PC-3 (cell line): ENCODE data around the gene UAP1. TPM values are rescaled to one million over a fixed set of nuclear protein-coding genes. Genes with fewer than 3 reads are reported as not detected.

ENCODE experiments used
- ATAC-seq: fragments of 200-7000 bp; cut with Tn5 transposase; 2 replicates; pipeline ENCODE4 v1.9.1; 2020; ENCODE audit warnings: mild to moderate bottlenecking, moderate library complexity
- BruUV-seq: library from RNA; stranded (reverse); fragments of 400-500 nt; replicated peaks from 2 replicates; lab custom pipeline; 2021; lab: Mats Ljungman, UMichigan
- CTCF ChIA-PET: fragments of 300-600 bp; sonication (Branson Sonifier 250); formaldehyde crosslinking; loops from one replicate; lab custom pipeline; 2022; ENCODE audit warnings: antibody characterized with exemption; lab: Charles Lee
- POLR2A ChIA-PET: fragments of 300-600 bp; sonication (Branson Sonifier 250); formaldehyde crosslinking; loops from one replicate; lab custom pipeline; 2022; ENCODE audit warnings: antibody characterized with exemption; ENCODE audit not compliant: unreplicated experiment; lab: Charles Lee
- DNase-seq: peaks from one replicate; pipeline ENCODE4 v3.0.0-alpha.2; 2015
- H2AFZ ChIP-seq: fragments of 300-600 bp; sonication (generic); 2 replicates; pipeline ENCODE4 v1.6.0; 2016; ENCODE audit warnings: antibody characterized with exemption, low read length
- H3F3A ChIP-seq: fragments of 300-600 bp; sonication (generic); one replicate; pipeline ENCODE4 v1.6.0; 2017; ENCODE audit warnings: antibody characterized with exemption, low read length, control low read depth, mild to moderate bottlenecking; ENCODE audit not compliant: unreplicated experiment
- H3K27ac ChIP-seq: fragments of 300-600 bp; sonication (generic); 2 replicates; pipeline ENCODE4 v1.5.1; 2016; ENCODE audit warnings: mild to moderate bottlenecking, low read length
- H3K27me3 ChIP-seq: fragments of 300-600 bp; sonication (generic); 2 replicates; pipeline ENCODE4 v1.6.1; 2016; ENCODE audit warnings: low read length, mixed read lengths
- H3K36me3 ChIP-seq: fragments of 300-600 bp; sonication (generic); 2 replicates; pipeline ENCODE4 v1.6.1; 2016; ENCODE audit warnings: low read depth, mixed run types, low read length, mixed read lengths
- H3K4me1 ChIP-seq: fragments of 300-600 bp; sonication (generic); 2 replicates; pipeline ENCODE4 v1.5.1; 2016; ENCODE audit warnings: low read length; ENCODE audit not compliant: insufficient read depth
- H3K4me2 ChIP-seq: fragments of 300-600 bp; sonication (generic); 2 replicates; pipeline ENCODE4 v1.6.0; 2016; ENCODE audit warnings: low read length
- H3K4me3 ChIP-seq: fragments of 300-600 bp; sonication (generic); 2 replicates; pipeline ENCODE4 v1.5.1; 2016; ENCODE audit warnings: mild to moderate bottlenecking, low read length, mixed read lengths
- H3K79me2 ChIP-seq: fragments of 300-600 bp; sonication (generic); 2 replicates; pipeline ENCODE4 v1.6.1; 2017; ENCODE audit warnings: low read length, mixed read lengths
- H3K9ac ChIP-seq: fragments of 300-600 bp; sonication (generic); 2 replicates; pipeline ENCODE4 v1.6.0; 2016; ENCODE audit warnings: mild to moderate bottlenecking, low read length
- H3K9me2 ChIP-seq: fragments of 300-600 bp; sonication (generic); replicated peaks from 2 replicates; pipeline ENCODE4 v1.6.1; 2016; ENCODE audit warnings: mixed run types, low read length, mixed read lengths
- H3K9me3 ChIP-seq: fragments of 300-600 bp; sonication (generic); 2 replicates; pipeline ENCODE4 v1.6.1; 2016; ENCODE audit warnings: low read length, mixed read lengths
- H4K20me1 ChIP-seq: fragments of 300-600 bp; sonication (generic); 2 replicates; pipeline ENCODE4 v1.6.1; 2016; ENCODE audit warnings: low read length, mixed read lengths
- CTCF ChIP-seq: fragments of 300-600 bp; sonication (generic); conservative IDR thresholded peaks from 2 replicates; pipeline ENCODE4 v1.5.1; 2017; ENCODE audit warnings: antibody characterized with exemption, low read depth, mild to moderate bottlenecking, low read length
- EZH2 ChIP-seq: fragments of 300-600 bp; sonication (generic); IDR thresholded peaks from one replicate; pipeline ENCODE4 v1.6.1; 2017; ENCODE audit warnings: antibody characterized with exemption, mild to moderate bottlenecking, low read length; ENCODE audit not compliant: unreplicated experiment
- EZH2phosphoT487 ChIP-seq: fragments of 300-600 bp; sonication (generic); IDR thresholded peaks from 2 replicates; pipeline ENCODE4 v1.6.1; 2018; ENCODE audit warnings: mild to moderate bottlenecking, antibody characterized with exemption, low read length, borderline replicate concordance
- intact Hi-C: fragments of 100-400 bp; cut with micrococcal nuclease; formaldehyde crosslinking; loops from 2 replicates; pipeline ENCODE4 v1.9.0; 2023
- total RNA-seq: library from RNA; depleted of rRNA; stranded (reverse); fragments of >200 nt; gene quantifications from 2 replicates; pipeline ENCODE4 v1.2.3, GENCODE V29; 2014

Gene UAP1
- total RNA-seq, 1 experiment from 2014 or later: 118 TPM

GRCh38 chr1:162627662-162628296, 66.3 kb downstream of the UAP1 start:
- POLR2A ChIA-PET: no interaction called here
- H3K79me2 ChIP-seq: no peaks in the 10 kb centered on the region
- H3K4me1 ChIP-seq: no peaks in the 10 kb centered on the region
- no peaks in the 10 kb centered on the region for H4K20me1 ChIP-seq
- H2AFZ ChIP-seq: peak overlapping the region; percentile 16; the same call in 1 of the 2 replicates
- ATAC-seq: peak; percentile 75
- TF ChIP-seq EZH2phosphoT487 (no peak), EZH2 (no peak), CTCF (peak; percentile 92)
- no peak overlapping the region for H3K4me3 ChIP-seq
- no peaks in the 10 kb centered on the region for H3K9me2 ChIP-seq
- H3K27me3 ChIP-seq: no peaks in the 10 kb centered on the region
- H3K27ac ChIP-seq: no peak overlapping the region
- no peaks in the 10 kb centered on the region for H3K36me3 ChIP-seq
- intact Hi-C loops: loop anchor here (5.0 to 10.0 kb wide), 2 partner anchors 65 to 233 kb away; no protein-coding TSS in a partner anchor
- no TSS peak for BruUV-seq
- no peaks in the 10 kb centered on the region for H3F3A ChIP-seq
- no peak overlapping the region for H3K4me2 ChIP-seq
- CTCF ChIA-PET: interaction anchor here (1.3 kb wide), 1 partner anchor 15 kb away, joined by 3 read pairs; no protein-coding TSS in a partner anchor
- H3K9me3 ChIP-seq: no peaks in the 10 kb centered on the region
- no peak overlapping the region for H3K9ac ChIP-seq
- DNase-seq: peak; percentile 70

- no TSS peak for BruUV-seq
- H3K4me2 ChIP-seq: no peak overlapping the region
- TF ChIP-seq EZH2phosphoT487 (no peak), EZH2 (no peak), CTCF (no peak)
- no peak overlapping the region for H2AFZ ChIP-seq
- ChIA-PET POLR2A (interaction anchor here (0.6 kb wide), 1 partner anchor 10 kb away, joined by 5 read pairs; no protein-coding TSS in a partner anchor), CTCF (interaction anchor here (1.3 kb wide), 1 partner anchor 16 kb away, joined by 3 read pairs; no protein-coding TSS in a partner anchor)
- H4K20me1 ChIP-seq: no peaks in the 10 kb centered on the region
- H3K9ac ChIP-seq: no peak overlapping the region
- no peaks in the 10 kb centered on the region for H3K79me2 ChIP-seq
- H3K27me3 ChIP-seq: no peaks in the 10 kb centered on the region
- H3K9me2 ChIP-seq: no peaks in the 10 kb centered on the region
- no peak overlapping the region for H3K27ac ChIP-seq
- no peaks in the 10 kb centered on the region for H3F3A ChIP-seq
- intact Hi-C loops: loop anchor here (5.0 to 10.0 kb wide), 2 partner anchors 63 to 234 kb away; no protein-coding TSS in a partner anchor
- no peak overlapping the region for H3K4me3 ChIP-seq
- DNase-seq (no peak), ATAC-seq (no peak)
- H3K36me3 ChIP-seq: no peaks in the 10 kb centered on the region
- H3K4me1 ChIP-seq: no peaks in the 10 kb centered on the region
- no peaks in the 10 kb centered on the region for H3K9me3 ChIP-seq
Observed at GRCh38 chr1:162629077-162629627, 67.6 kb downstream of the UAP1 start.

DNA sequence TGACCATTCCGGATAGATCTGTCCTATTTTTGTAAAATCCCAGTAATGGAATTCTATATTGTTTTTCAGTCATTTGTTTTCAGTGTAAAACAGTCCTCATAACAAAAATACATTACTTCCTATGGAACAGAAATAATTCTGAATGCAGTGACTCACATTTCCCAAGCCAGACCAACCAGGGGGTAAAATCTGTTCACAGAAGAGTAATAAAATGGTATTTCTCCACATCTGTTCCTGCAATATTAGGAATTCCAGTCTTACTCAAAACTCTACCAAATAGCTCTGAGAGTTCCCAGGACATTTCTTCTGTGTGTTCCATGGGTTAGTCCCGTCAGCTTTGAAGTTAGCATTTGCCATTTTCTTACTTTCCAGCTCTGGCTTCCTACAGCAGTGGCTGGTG, 68.1 kb downstream of the UAP1 start:
- ChIA-PET POLR2A (interaction anchor here (0.6 kb wide), 1 partner anchor 11 kb away, joined by 5 read pairs; no protein-coding TSS in a partner anchor), CTCF (no interaction called here)
- ATAC-seq: no peak
- H4K20me1 ChIP-seq: no peaks in the 10 kb centered on the region
- H3K27me3 ChIP-seq: no peaks in the 10 kb centered on the region
- no peaks in the 10 kb centered on the region for H3K9me3 ChIP-seq
- DNase-seq: no peak
- H3K36me3 ChIP-seq: no peaks in the 10 kb centered on the region
- BruUV-seq: no TSS peak
- no peak overlapping the region for H2AFZ ChIP-seq
- H3F3A ChIP-seq: no peaks in the 10 kb centered on the region
- H3K27ac ChIP-seq: no peak overlapping the region
- no peaks in the 10 kb centered on the region for H3K9me2 ChIP-seq
- TF ChIP-seq CTCF (no peak), EZH2 (no peak), EZH2phosphoT487 (no peak)
- no peak overlapping the region for H3K4me3 ChIP-seq
- H3K4me2 ChIP-seq: no peak overlapping the region
- H3K4me1 ChIP-seq: no peaks in the 10 kb centered on the region
- H3K9ac ChIP-seq: no peak overlapping the region
- intact Hi-C loops: loop anchor here (5.0 to 10.0 kb wide), 2 partner anchors 63 to 235 kb away; no protein-coding TSS in a partner anchor
- no peaks in the 10 kb centered on the region for H3K79me2 ChIP-seq
